OCI-LY7 (cell line): ENCODE measurements around the gene DPP10.

ENCODE experiments used
- CTCF ChIP-seq: fragments of 200-600 bp; sonication (generic); conservative IDR thresholded peaks from 2 replicates; pipeline ENCODE4 v1.5.1; 2014; ENCODE audit warnings: mild to moderate bottlenecking, antibody characterized with exemption, low read length, moderate library complexity, mixed read lengths
- EZH2phosphoT487 ChIP-seq: fragments of 200-600 bp; sonication (generic); IDR thresholded peaks from 2 replicates; pipeline ENCODE4 v1.6.1; 2018; ENCODE audit warnings: low read depth, borderline replicate concordance, mild to moderate bottlenecking, mixed run types, antibody characterized with exemption, low read length, moderate library complexity, mixed read lengths

GRCh38 chr2:114789989-114790388 lies 347.5 kb downstream of the DPP10 start:
- TF ChIP-seq CTCF (no peak), EZH2phosphoT487 (no peak)
